HCT116 (cell line): ENCODE data around the gene MMS22L. TPM values are rescaled to one million over a fixed set of nuclear protein-coding genes. Genes with fewer than 3 reads are reported as not detected.

Experiments
- ATAC-seq: fragments of 200-7000 bp; cut with Tn5 transposase; 2 replicates; pipeline ENCODE4 v1.9.1; 2020; ENCODE audit warnings: mild to moderate bottlenecking, moderate library complexity
- BruUV-seq: library from RNA; stranded (reverse); fragments of 400-500 nt; replicated peaks from 2 replicates; lab custom pipeline; 2021; lab: Mats Ljungman, UMichigan
- CTCF ChIA-PET: fragments of 300-600 bp; sonication (Branson Sonifier 250); formaldehyde crosslinking; loops from one replicate; lab custom pipeline; 2021; ENCODE audit warnings: antibody characterized with exemption; lab: Charles Lee
- POLR2A ChIA-PET: fragments of 300-600, 350-600 bp; sonication (Branson Sonifier 250); formaldehyde crosslinking; loops from one replicate; lab custom pipeline; 2021; ENCODE audit warnings: antibody characterized with exemption; lab: Charles Lee
- RAD21 ChIA-PET, 2 experiments: fragments of 300-600 bp; sonication (Branson Sonifier 250); formaldehyde crosslinking; loops; one replicate each; lab custom pipeline; 2023; ENCODE audit warnings: low total read pairs in 2 of 2; ENCODE audit not compliant: uncharacterized antibody in 2 of 2, unreplicated experiment in 2 of 2, low non-redundant PET in 1 of 2; lab: Charles Lee
- DNase-seq: peaks from one replicate; pipeline ENCODE4 v3.0.0-alpha.2; 2010; ENCODE audit warnings: low read depth, low spot score
- H2AFZ ChIP-seq: fragments of 200-600 bp; shearing (Covaris generic), sonication (generic); 2 replicates; pipeline ENCODE4 v1.6.1; 2017; ENCODE audit warnings: low read depth, mixed run types, mixed read lengths, antibody characterized with exemption, low read length; ENCODE audit not compliant: poor library complexity, severe bottlenecking
- H3K27ac ChIP-seq: 2 replicates; pipeline ENCODE4 v1.5.1; 2012; ENCODE audit warnings: low read depth, low read length
- H3K27me3 ChIP-seq: fragments of 200-600 bp; sonication (generic); 2 replicates; pipeline ENCODE4 v1.6.1; 2016; ENCODE audit warnings: mixed run types, low read length, mixed read lengths; ENCODE audit not compliant: insufficient read depth
- H3K36me3 ChIP-seq, 2 experiments: fragments of 200-500 bp in 1 of 2; fragments of 200-600 bp in 1 of 2; sonication (Bioruptor generic) in 1 of 2; sonication (generic) in 1 of 2; 2 replicates each; pipeline versions ENCODE4 v1.5.1 to v1.6.1; 2014 to 2016; ENCODE audit warnings: low read length in 2 of 2, inconsistent platforms in 1 of 2, mixed read lengths in 1 of 2, mixed run types in 1 of 2; ENCODE audit not compliant: insufficient read depth in 2 of 2, control insufficient read depth in 1 of 2
- H3K4me1 ChIP-seq, 2 experiments: fragments of 200-600 bp in 1 of 2; sonication (generic) in 1 of 2; 2 replicates each; pipeline versions ENCODE4 v1.5.1 to v1.6.1; 2012 to 2017; ENCODE audit warnings: low read length in 2 of 2, inconsistent platforms in 1 of 2, mild to moderate bottlenecking in 1 of 2, mixed read lengths in 1 of 2, mixed run types in 1 of 2, moderate library complexity in 1 of 2; ENCODE audit not compliant: insufficient read depth in 2 of 2, control insufficient read depth in 1 of 2
- H3K4me2 ChIP-seq: fragments of 200-600 bp; sonication (generic); 2 replicates; pipeline ENCODE4 v1.6.1; 2017; ENCODE audit warnings: mixed run types, low read length, mixed read lengths
- H3K4me3 ChIP-seq, 2 experiments: fragments of 200-600 bp in 1 of 2; sonication (generic) in 1 of 2; replicated peaks in 1 of 2; 2 replicates each; pipeline ENCODE4 v1.5.1; 2011 to 2016; ENCODE audit warnings: low read length in 2 of 2, control low read depth in 1 of 2, low read depth in 1 of 2, mild to moderate bottlenecking in 1 of 2, mixed read lengths in 1 of 2, mixed run types in 1 of 2
- H3K79me2 ChIP-seq: fragments of 200-600 bp; sonication (generic); 2 replicates; pipeline ENCODE4 v1.6.1; 2017; ENCODE audit warnings: mild to moderate bottlenecking, mixed run types, low read length, moderate library complexity, mixed read lengths; ENCODE audit not compliant: insufficient read depth
- H3K9ac ChIP-seq: fragments of 200-600 bp; sonication (generic); 2 replicates; pipeline ENCODE4 v1.6.1; 2016; ENCODE audit warnings: low read length, mixed read lengths
- H3K9me2 ChIP-seq: fragments of 200-600 bp; sonication (generic), shearing (Covaris generic); 2 replicates; pipeline ENCODE4 v1.6.1; 2017; ENCODE audit warnings: mixed run types, mild to moderate bottlenecking, moderate library complexity; ENCODE audit not compliant: insufficient read depth
- H3K9me3 ChIP-seq, 2 experiments: fragments of 200-500 bp in 1 of 2; fragments of 200-600 bp in 1 of 2; sonication (Bioruptor generic) in 1 of 2; sonication (generic) in 1 of 2; 2 replicates each; pipeline ENCODE4 v1.6.1; 2014 to 2017; ENCODE audit warnings: low read length in 2 of 2, mixed read lengths in 2 of 2, inconsistent platforms in 1 of 2, low read depth in 1 of 2, mild to moderate bottlenecking in 1 of 2, mixed run types in 1 of 2, moderate library complexity in 1 of 2; ENCODE audit not compliant: control insufficient read depth in 1 of 2, insufficient read depth in 1 of 2
- H4K20me1 ChIP-seq: fragments of 200-600 bp; sonication (generic), shearing (Covaris generic); 2 replicates; pipeline ENCODE4 v1.6.1; 2017; ENCODE audit warnings: mixed run types, mild to moderate bottlenecking, moderate library complexity; ENCODE audit not compliant: insufficient read depth
- ATF3 ChIP-seq: IDR thresholded peaks from 2 replicates; pipeline ENCODE4 v1.6.1; 2012
- CTCF ChIP-seq, 3 experiments: fragments of 200-600 bp in 1 of 3; sonication (generic) in 1 of 3; IDR thresholded peaks in 2 of 3; conservative IDR thresholded peaks in 1 of 3; 2 replicates each; pipeline ENCODE4 v1.5.1; 2012 to 2017; ENCODE audit warnings: low read depth in 2 of 3, low read length in 2 of 3, antibody characterized with exemption in 1 of 3, borderline replicate concordance in 1 of 3, control low read depth in 1 of 3, mild to moderate bottlenecking in 1 of 3, mixed read lengths in 1 of 3, mixed run types in 1 of 3, moderate library complexity in 1 of 3; ENCODE audit not compliant: insufficient read depth in 1 of 3
- EGR1 ChIP-seq: IDR thresholded peaks from 2 replicates; pipeline ENCODE4 v1.6.1; 2012; ENCODE audit warnings: low read depth
- FOSL1 ChIP-seq: IDR thresholded peaks from 2 replicates; pipeline ENCODE4 v1.6.1; 2012; ENCODE audit warnings: low read depth
- JUND ChIP-seq: IDR thresholded peaks from 2 replicates; pipeline ENCODE4 v1.6.1; 2012
- POLR2A ChIP-seq: IDR thresholded peaks from 2 replicates; pipeline ENCODE4 v1.7.0; 2011; ENCODE audit warnings: borderline replicate concordance; ENCODE audit not compliant: insufficient read depth, insufficient read length; ENCODE audit errors: extremely low read depth
- POLR2AphosphoS5 ChIP-seq: IDR thresholded peaks from 2 replicates; pipeline ENCODE4 v1.6.1; 2011; ENCODE audit warnings: mild to moderate bottlenecking, low read depth, low read length, moderate library complexity
- RAD21 ChIP-seq: IDR thresholded peaks from 2 replicates; pipeline ENCODE4 v1.6.1; 2012; ENCODE audit warnings: low read depth, mild to moderate bottlenecking
- REST ChIP-seq: IDR thresholded peaks from 2 replicates; pipeline ENCODE4 v1.6.1; 2012; ENCODE audit warnings: low read depth
- SIN3A ChIP-seq: IDR thresholded peaks from 2 replicates; pipeline ENCODE4 v1.6.1; 2012; ENCODE audit warnings: low read depth
- SRF ChIP-seq: IDR thresholded peaks from 2 replicates; pipeline ENCODE4 v1.6.1; 2012; ENCODE audit warnings: low read depth
- TCF7L2 ChIP-seq: IDR thresholded peaks from 2 replicates; pipeline ENCODE4 v1.7.0; 2011; ENCODE audit warnings: borderline replicate concordance, inconsistent platforms; ENCODE audit not compliant: insufficient read depth, insufficient read length; ENCODE audit errors: extremely low read depth
- ZBTB33 ChIP-seq: IDR thresholded peaks from 2 replicates; pipeline ENCODE4 v1.6.1; 2011; ENCODE audit warnings: mild to moderate bottlenecking, low read length, moderate library complexity; ENCODE audit not compliant: insufficient replicate concordance; ENCODE audit errors: extremely low read depth
- intact Hi-C: fragments of 100-400 bp; cut with micrococcal nuclease; formaldehyde crosslinking; loops from 2 replicates; pipeline ENCODE4 v1.10.0; 2022
- total RNA-seq: library from RNA; stranded (reverse); gene quantifications from one replicate; pipeline ENCODE4 v1.2.1, GENCODE V29; 2021; ENCODE audit not compliant: unreplicated experiment

The MMS22L gene
- total RNA-seq, 1 experiment from 2014 or later: 44.1 TPM

- no peak for TF ChIP-seq TCF7L2
- no peak for TF ChIP-seq POLR2A
- TF ChIP-seq RAD21: no peak
- TF ChIP-seq ZBTB33: no peak
- TF ChIP-seq POLR2AphosphoS5: no peak
- no peak for TF ChIP-seq EGR1
- TF ChIP-seq, all 23 proteins: peak for 0
Observed at GRCh38 chr6:97291896-97292295, 8.9 kb upstream of the MMS22L start (continued).

- Histone ChIP-seq H3K79me2 (no peaks in the 10 kb centered on the region), H3K4me3 (no peak overlapping the region), H3K9me3 (peaks cover 6 to 8% of the 10 kb centered on the region in 2 experiments; a peak in 3 of 4 replicates), H4K20me1 (no peaks in the 10 kb centered on the region), H3K9ac (no peak overlapping the region), H3K4me2 (no peak overlapping the region), H3K27me3 (no peaks in the 10 kb centered on the region), H2AFZ (no peak overlapping the region), H3K9me2 (no peaks in the 10 kb centered on the region), H3K36me3 (no peaks in the 10 kb centered on the region), H3K4me1 (no peaks in the 10 kb centered on the region), H3K27ac (no peak overlapping the region)
- TF ChIP-seq ZBTB33: no peak
- TF ChIP-seq SIN3A: no peak
- no peak for TF ChIP-seq REST
- TF ChIP-seq RAD21: no peak
- no peak for TF ChIP-seq JUND
- TF ChIP-seq FOSL1: no peak
- TF ChIP-seq SRF: no peak
- no peak for TF ChIP-seq ATF3
- TF ChIP-seq CTCF (IDR thresholded peaks at IDR 0.05 in 2 of 3, conservative IDR thresholded peaks at IDR 0.05 in 1 of 3; ENCODE audit: borderline replicate concordance in 1 of 3, insufficient read depth in 1 of 3, low read depth in 2 of 3, low read length in 2 of 3): no peak
- DNase-seq (no peak), ATAC-seq (no peak)
- RAD21 ChIA-PET: no interaction called here
- CTCF ChIA-PET: no interaction called here
- no TSS peak for BruUV-seq
- intact Hi-C loops: no loop called here
- POLR2A ChIA-PET: no interaction called here
Observed at GRCh38 chr6:97289332-97289731, 6.3 kb upstream of the MMS22L start.
